GM12874 (cell line): ENCODE data around the gene FAM117B.

Experiments
- CTCF ChIP-seq: IDR thresholded peaks from 2 replicates; pipeline ENCODE4 v1.5.1; 2011; ENCODE audit warnings: low read depth, mild to moderate bottlenecking, control low read depth, low read length, moderate library complexity; ENCODE audit not compliant: insufficient read depth

FAM117B gene

GRCh38 chr2:202752071-202752470, 117.3 kb downstream of the FAM117B start:
- no peak for TF ChIP-seq CTCF

- TF ChIP-seq CTCF, result no peak
Measured at GRCh38 chr2:202754936-202755335, 120.2 kb downstream of the FAM117B start.

DNA sequence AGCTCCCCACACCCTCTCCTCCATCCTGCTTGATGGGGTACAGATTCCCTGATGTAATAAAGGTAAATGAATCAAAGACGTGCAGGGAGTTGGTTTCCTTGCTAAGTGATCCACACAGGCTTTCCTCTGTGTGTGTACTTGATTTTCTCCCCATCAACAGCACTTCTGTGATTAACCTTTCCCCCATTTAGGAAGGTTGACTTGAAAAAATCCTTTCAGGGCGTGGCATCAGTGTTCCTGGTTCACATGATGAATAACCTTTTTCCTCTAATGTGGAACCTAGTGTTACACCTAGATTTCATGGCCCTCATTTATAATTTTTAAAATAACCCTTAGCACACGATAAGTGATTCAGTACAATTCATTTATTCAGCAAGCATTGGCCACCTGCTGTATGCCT, 121.8 kb downstream of the FAM117B start:
- TF ChIP-seq CTCF, result no peak

DNA sequence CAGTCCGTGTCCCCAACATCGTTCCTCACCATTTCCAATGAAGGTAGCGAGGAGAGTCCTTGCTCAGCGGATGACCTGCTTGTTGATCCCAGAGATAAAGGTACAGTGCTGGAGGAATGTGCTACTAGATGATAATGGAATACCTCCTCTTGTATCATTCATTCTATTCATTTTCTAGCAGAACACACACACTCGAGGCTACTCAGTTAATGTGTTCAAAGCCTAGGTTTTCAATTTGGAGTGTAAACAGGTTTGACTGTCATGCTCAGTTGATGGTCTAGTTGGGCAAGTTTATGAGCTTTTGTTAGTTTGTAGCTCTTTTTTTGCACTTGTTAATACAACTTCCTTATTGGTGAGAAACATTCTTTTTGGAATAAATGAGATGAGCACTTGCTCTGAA, 122.6 kb downstream of the FAM117B start:
- TF ChIP-seq CTCF, result no peak

GRCh38 chr2:202758128-202758527, 123.4 kb downstream of the FAM117B start:
- no peak for TF ChIP-seq CTCF

DNA sequence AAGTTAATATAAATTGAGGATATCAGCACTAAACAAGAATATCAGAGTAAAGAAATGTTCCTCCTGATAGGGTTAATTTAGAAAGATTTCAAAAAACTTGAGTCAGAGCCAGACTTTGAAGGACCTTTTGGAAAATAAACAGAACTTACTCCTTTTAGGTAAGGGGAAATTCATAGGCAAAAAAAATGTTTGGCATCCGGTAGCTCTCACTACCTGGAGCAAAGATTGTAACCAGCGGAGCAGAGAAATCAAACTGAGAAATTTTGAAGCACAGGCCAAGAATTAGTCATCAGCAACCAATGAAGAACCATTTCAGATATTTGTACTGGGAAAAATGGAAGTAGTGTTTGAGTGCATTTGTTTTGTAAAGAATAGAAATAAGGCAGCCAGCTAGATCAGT, 123.8 kb downstream of the FAM117B start:
- TF ChIP-seq CTCF, result no peak

DNA sequence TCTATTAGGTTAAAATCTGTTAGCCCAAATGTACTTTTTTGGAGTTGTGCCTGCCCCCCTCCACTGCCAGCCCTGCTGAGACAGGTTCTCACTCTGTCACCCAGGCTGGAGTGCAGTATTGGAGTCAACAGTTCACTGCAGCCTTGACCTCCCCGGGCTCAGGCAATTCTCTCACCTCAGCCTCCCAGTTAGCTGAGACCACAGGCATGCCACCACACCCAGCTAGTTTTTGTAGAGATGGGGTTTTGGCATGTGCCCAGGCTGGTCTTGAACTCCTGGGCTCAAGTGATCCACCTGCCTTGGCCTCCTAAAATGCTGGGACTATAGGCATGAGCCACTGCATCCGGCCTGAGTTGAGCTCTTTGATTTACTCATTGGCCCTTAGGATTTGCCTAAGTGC, 126.1 kb downstream of the FAM117B start:
- TF ChIP-seq CTCF, result no peak

DNA sequence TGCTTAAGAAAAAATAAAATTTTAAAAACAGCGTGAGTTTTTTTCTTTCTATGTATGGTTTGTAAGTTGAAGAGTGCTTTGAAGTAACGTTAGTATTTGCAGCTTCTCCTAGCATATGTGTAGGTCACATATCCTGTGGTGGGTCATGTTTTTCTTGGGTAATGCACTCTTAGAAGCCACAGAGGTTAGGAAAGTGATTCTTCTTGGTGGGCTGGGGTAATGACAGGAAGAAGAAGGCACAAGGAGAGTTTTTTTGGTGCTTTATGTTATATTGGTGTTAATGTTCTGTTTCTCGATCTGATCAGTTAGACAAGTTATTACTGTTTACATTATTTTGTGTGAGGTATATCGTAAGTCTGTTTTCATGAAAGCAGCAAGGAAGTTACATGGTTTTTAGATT, 127.8 kb downstream of the FAM117B start:
- TF ChIP-seq CTCF, result no peak
